IMR-90 (cell line): ENCODE results near the gene YIPF1.

ENCODE experiments used
- FOS ChIP-seq: fragments of 150-350 bp; IDR thresholded peaks from 2 replicates; pipeline ENCODE4 v1.6.1; 2016; ENCODE audit warnings: low read depth, low read length
- TF ChIP-seq, protein P1 (sequence below): conservative IDR thresholded peaks from 2 replicates; pipeline ENCODE4 v1.5.1; 2012; ENCODE audit warnings: mild to moderate bottlenecking, low read depth, low read length, improper control_type of control experiment

DNA sequence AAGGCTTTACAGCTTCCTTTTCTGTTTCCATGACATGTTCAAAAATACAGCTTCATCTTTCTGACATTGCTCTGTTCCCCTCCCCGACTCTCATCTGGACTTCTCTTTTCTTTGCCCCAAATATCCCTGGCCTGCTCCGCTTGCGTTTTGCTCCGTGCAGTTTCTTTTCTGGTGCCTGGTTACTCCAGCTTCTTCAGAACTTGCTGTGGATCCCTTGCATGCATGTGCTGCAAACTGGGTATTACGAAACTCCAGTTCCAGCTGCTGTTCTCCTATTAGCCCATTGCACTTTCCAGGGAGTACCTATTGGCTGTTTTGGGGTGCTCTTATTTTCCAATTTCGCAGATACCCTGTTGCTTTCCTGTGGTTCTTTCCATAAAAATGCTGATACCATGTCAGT is 41.6 kb downstream of the YIPF1 start:
- TF ChIP-seq, protein P1, sequence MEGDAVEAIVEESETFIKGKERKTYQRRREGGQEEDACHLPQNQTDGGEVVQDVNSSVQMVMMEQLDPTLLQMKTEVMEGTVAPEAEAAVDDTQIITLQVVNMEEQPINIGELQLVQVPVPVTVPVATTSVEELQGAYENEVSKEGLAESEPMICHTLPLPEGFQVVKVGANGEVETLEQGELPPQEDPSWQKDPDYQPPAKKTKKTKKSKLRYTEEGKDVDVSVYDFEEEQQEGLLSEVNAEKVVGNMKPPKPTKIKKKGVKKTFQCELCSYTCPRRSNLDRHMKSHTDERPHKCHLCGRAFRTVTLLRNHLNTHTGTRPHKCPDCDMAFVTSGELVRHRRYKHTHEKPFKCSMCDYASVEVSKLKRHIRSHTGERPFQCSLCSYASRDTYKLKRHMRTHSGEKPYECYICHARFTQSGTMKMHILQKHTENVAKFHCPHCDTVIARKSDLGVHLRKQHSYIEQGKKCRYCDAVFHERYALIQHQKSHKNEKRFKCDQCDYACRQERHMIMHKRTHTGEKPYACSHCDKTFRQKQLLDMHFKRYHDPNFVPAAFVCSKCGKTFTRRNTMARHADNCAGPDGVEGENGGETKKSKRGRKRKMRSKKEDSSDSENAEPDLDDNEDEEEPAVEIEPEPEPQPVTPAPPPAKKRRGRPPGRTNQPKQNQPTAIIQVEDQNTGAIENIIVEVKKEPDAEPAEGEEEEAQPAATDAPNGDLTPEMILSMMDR, result no peak
- TF ChIP-seq FOS, result no peak
